ENCODE results near the gene NPHP3.

GRCh38 chr3:132638706-132639105, 83.5 kb downstream of the NPHP3 start:
- TF ChIP-seq CTCF (IDR thresholded peaks at IDR 0.05; ENCODE audit: poor library complexity, severe bottlenecking) (no peak), POLR2AphosphoS5 (IDR thresholded peaks at IDR 0.05) (no peak), TAF1 (IDR thresholded peaks at IDR 0.05; ENCODE audit: low read depth) (no peak), MXI1 (conservative IDR thresholded peaks at IDR 0.05; ENCODE audit: poor library complexity, severe bottlenecking) (no peak), REST (IDR thresholded peaks at IDR 0.05; ENCODE audit: borderline replicate concordance) (no peak), EZH2 (IDR thresholded peaks at IDR 0.05; ENCODE audit: borderline replicate concordance, insufficient read depth, low read length, poor library complexity, severe bottlenecking) (no peak)
